HepG2 (cell line): ENCODE data around the gene RPS14. TPM values are rescaled to one million over a fixed set of nuclear protein-coding genes. Genes with fewer than 3 reads are reported as not detected.

Experiments
- AGO1 ChIP-seq: fragments of 200-400 bp; formaldehyde crosslinking; IDR thresholded peaks from 2 replicates; pipeline ENCODE4 v1.6.1; 2017; ENCODE audit warnings: mild to moderate bottlenecking, low read depth, low read length, moderate library complexity; ENCODE audit not compliant: poor library complexity, severe bottlenecking
- ARID3A ChIP-seq: IDR thresholded peaks from 2 replicates; pipeline ENCODE4 v1.6.1; 2012; ENCODE audit warnings: low read depth, low read length, improper control_type of control experiment
- BCL3 ChIP-seq: sonication (generic); formaldehyde crosslinking; IDR thresholded peaks from 2 replicates; pipeline ENCODE4 v1.5.1; 2020; ENCODE audit warnings: mild to moderate bottlenecking, missing genetic modification reagents, moderate library complexity
- BRF2 ChIP-seq: sonication (generic); formaldehyde crosslinking; IDR thresholded peaks from 2 replicates; pipeline ENCODE4 v1.8.1; 2022; ENCODE audit warnings: mild to moderate bottlenecking, missing genetic modification reagents
- CREM ChIP-seq, 2 experiments: sonication (generic) in 1 of 2; formaldehyde crosslinking in 1 of 2; IDR thresholded peaks; 2 replicates each; pipeline versions ENCODE4 v1.4.0 to v1.6.1; 2016 to 2020; ENCODE audit warnings: antibody characterized with exemption in 1 of 2, mild to moderate bottlenecking in 1 of 2, missing genetic modification reagents in 1 of 2
- GTF3A ChIP-seq: sonication (generic); formaldehyde crosslinking; conservative IDR thresholded peaks from 2 replicates; pipeline ENCODE4 v1.4.0; 2020; ENCODE audit warnings: mild to moderate bottlenecking, missing genetic modification reagents
- JUN ChIP-seq: sonication (generic); formaldehyde crosslinking; IDR thresholded peaks from 2 replicates; pipeline ENCODE4 v1.4.0; 2020; ENCODE audit warnings: mild to moderate bottlenecking, missing genetic modification reagents
- MXI1 ChIP-seq: IDR thresholded peaks from 3 replicates; pipeline ENCODE4 v1.6.1; 2012; ENCODE audit warnings: low read depth, low read length, inconsistent platforms, borderline replicate concordance
- MYPOP ChIP-seq: sonication (generic); formaldehyde crosslinking; IDR thresholded peaks from 2 replicates; pipeline ENCODE4 v1.8.1; 2023; ENCODE audit warnings: mild to moderate bottlenecking, moderate library complexity, missing genetic modification reagents
- NFAT5 ChIP-seq: sonication (generic); formaldehyde crosslinking; IDR thresholded peaks from 2 replicates; pipeline ENCODE4 v1.4.0; 2020; ENCODE audit warnings: missing genetic modification reagents
- SOX6 ChIP-seq, 2 experiments: fragments of 450-650 bp in 1 of 2; sonication (generic) in 1 of 2; formaldehyde crosslinking in 1 of 2; IDR thresholded peaks; 2 replicates each; pipeline versions ENCODE4 v1.4.0 to v1.6.1; 2017 to 2020; ENCODE audit warnings: antibody characterized with exemption in 1 of 2, mild to moderate bottlenecking in 1 of 2, missing genetic modification reagents in 1 of 2
- ZNF30 ChIP-seq: sonication (generic); formaldehyde crosslinking; IDR thresholded peaks from 2 replicates; pipeline ENCODE4 v1.5.0; 2020; ENCODE audit warnings: mild to moderate bottlenecking, missing genetic modification reagents
- ZNF546 ChIP-seq: sonication (generic); formaldehyde crosslinking; conservative IDR thresholded peaks from 2 replicates; pipeline ENCODE4 v1.8.1; 2023; ENCODE audit warnings: mild to moderate bottlenecking, missing genetic modification reagents
- ZNF749 ChIP-seq: sonication (generic); formaldehyde crosslinking; IDR thresholded peaks from 2 replicates; pipeline ENCODE4 v1.8.0; 2022; ENCODE audit warnings: mild to moderate bottlenecking, missing genetic modification reagents, moderate library complexity, borderline replicate concordance
- ZNF788 ChIP-seq: sonication (generic); formaldehyde crosslinking; IDR thresholded peaks from 2 replicates; pipeline ENCODE4 v1.5.0; 2020; ENCODE audit warnings: mild to moderate bottlenecking, missing genetic modification reagents, borderline replicate concordance
- ZNF790 ChIP-seq: sonication (generic); formaldehyde crosslinking; IDR thresholded peaks from 2 replicates; pipeline ENCODE4 v1.8.0; 2022; ENCODE audit warnings: missing genetic modification reagents, mild to moderate bottlenecking, borderline replicate concordance
- polyA plus RNA-seq, 8 experiments: library from polyadenylated mRNA; depleted of rRNA in 3 of 8; stranded (reverse) in 7 of 8; unstranded in 1 of 8; fragments of >200 nt; fragmentation: Illumina TruSeq in 4 of 8; extraction: Trizol in 4 of 8; gene quantifications; 2 replicates each; pipeline versions ENCODE4 v1.2.1 to v1.2.3, GENCODE V29; 2011 to 2016; ENCODE audit warnings: low read depth in 4 of 8, missing spikeins in 1 of 8, mixed read lengths in 1 of 8; ENCODE audit not compliant: insufficient read depth in 1 of 8
- total RNA-seq, 5 experiments: library from RNA; depleted of rRNA; stranded (reverse); fragments of >200 nt; fragmentation: Illumina TruSeq; extraction: Trizol; gene quantifications; 2 replicates each; pipeline ENCODE4 v1.2.3, GENCODE V29; 2016; ENCODE audit warnings: low read depth in 1 of 5

Gene RPS14
- total and polyA plus RNA-seq, 2 of the 13 experiments (the other 11 are each of a cell fraction or from before 2014, with no cell fraction given), result 2,116 to 3,295 TPM

GRCh38 chr5:150458802-150459557 is 9.4 kb upstream of the RPS14 start (continued):
- TF ChIP-seq BCL3 (CRISPR knock-in tag) (no peak), NFAT5 (CRISPR knock-in tag) (no peak), ZNF788 (no peak), BRF2 (CRISPR knock-in tag) (no peak), MXI1 (no peak), ARID3A (no peak), GTF3A (CRISPR knock-in tag) (no peak), ZNF546 (0 out of 2 replicates have a peak, but pooled peaks have one; percentile 34), CREM (IDR thresholded peaks at IDR 0.05) (no peak), CREM (CRISPR knock-in tag; IDR thresholded peaks at IDR 0.05) (no peak), ZNF30 (CRISPR knock-in tag) (no peak), AGO1 (no peak), ZNF790 (CRISPR knock-in tag) (no peak), SOX6 (IDR thresholded peaks at IDR 0.05) (no peak), SOX6 (CRISPR knock-in tag; IDR thresholded peaks at IDR 0.05) (peak; percentile 29; the same call in 1 of the 2 replicates), JUN (CRISPR knock-in tag) (no peak), MYPOP (CRISPR knock-in tag) (no peak), ZNF749 (CRISPR knock-in tag) (no peak)
